NOMO-1 treated with DMSO at 0.1 percent for 48 hours (cell line): ENCODE results near the gene RBM17.
"Not testable (repeated sequence)": the region's sequence is repeated elsewhere in the genome, so short reads cannot be mapped to it uniquely, and the experiment has no call there.

Experiments
- DNase-seq: peaks from one replicate; lab custom pipeline; 2025; ENCODE audit not compliant: unreplicated experiment; lab: John Stamatoyannopoulos, UW

The RBM17 gene

DNA sequence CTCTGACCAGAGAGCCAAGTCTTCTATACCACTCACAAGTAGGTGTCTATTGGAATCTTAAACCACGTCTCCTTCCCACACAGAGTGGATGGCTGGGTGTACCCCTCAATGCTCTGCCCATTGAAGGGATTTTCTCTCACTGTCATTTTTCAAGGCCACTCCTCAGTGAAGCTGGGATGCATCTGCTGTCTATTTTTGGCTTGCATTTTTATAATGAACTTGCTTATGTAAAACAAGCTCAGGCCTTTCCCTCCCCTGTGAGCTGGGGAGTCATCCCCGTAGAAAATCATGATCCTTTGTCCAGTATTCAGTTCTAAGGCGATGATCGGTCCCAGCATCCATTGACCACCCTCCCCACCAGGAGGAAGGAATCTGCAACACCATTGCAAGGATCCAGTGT lies 9.8 kb upstream of the RBM17 start:
- no peak for DNase-seq

DNA sequence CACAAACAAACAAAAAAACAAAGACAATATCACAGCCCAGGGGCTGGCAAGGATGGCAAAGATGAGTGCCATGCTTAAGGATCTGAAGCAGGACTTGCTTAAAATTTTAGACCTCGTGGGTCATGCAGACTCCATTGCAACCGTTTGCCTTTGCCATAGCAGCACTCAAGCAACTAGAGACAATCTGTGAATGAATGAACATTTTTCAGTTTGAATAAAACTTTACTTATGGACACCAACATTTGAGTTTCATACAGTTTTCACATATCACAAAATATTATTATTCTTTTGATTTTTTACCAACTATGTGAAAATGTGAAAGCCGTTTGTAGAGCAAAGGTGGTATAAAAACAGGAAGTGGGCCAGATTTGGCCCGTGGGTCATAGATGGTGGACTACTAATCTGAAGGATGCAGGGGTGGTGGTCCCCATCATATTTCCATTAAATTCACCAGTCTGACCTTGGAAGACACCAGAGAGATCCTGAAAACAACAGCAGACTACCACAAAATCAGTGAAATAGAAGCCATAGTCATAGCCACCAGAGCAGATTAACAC lies 8.3 kb upstream of the RBM17 start:
- DNase-seq = no peak

DNA sequence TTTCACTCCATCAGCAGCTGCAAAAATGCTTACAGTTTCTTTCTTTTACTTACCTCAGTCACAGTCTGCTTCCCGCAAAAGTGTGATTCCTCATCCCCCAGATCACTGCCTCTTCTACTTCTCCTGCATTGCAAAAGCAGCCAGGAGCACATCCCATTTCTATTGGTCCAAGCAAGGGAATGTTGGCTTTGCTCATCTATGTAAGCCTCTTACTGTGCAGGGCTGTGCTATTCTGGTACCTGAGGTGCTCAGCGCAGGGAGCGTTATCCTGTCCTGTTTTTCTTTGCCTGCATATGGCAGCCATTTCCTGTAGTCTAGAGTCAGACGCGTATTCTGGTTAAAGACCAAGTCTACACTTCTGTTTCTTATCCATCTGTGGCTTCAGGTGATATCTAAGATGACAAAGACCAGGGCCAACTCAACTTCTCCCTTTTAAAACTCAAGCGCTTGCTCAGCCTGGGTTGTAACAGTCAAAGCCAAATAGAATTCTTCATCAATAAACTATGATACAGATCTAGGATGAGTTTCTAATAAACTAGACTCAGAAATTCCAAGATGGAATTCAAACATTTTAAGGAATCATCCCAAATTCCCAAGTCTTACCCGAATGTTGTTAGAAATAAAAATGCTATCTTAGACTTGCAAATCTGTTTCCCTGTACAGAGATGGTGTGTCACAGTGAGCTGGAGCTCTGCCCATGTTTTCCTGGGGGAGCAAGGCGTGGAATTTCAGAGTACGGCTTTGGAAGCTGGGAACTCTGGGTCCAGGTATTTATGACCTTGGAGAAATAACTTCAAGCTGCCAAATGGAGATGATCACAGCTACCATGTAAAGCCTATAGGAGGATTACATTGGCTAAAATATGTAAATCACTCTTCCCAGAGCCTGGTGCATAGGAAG lies 6.1 kb upstream of the RBM17 start:
- DNase-seq = no peak

DNA sequence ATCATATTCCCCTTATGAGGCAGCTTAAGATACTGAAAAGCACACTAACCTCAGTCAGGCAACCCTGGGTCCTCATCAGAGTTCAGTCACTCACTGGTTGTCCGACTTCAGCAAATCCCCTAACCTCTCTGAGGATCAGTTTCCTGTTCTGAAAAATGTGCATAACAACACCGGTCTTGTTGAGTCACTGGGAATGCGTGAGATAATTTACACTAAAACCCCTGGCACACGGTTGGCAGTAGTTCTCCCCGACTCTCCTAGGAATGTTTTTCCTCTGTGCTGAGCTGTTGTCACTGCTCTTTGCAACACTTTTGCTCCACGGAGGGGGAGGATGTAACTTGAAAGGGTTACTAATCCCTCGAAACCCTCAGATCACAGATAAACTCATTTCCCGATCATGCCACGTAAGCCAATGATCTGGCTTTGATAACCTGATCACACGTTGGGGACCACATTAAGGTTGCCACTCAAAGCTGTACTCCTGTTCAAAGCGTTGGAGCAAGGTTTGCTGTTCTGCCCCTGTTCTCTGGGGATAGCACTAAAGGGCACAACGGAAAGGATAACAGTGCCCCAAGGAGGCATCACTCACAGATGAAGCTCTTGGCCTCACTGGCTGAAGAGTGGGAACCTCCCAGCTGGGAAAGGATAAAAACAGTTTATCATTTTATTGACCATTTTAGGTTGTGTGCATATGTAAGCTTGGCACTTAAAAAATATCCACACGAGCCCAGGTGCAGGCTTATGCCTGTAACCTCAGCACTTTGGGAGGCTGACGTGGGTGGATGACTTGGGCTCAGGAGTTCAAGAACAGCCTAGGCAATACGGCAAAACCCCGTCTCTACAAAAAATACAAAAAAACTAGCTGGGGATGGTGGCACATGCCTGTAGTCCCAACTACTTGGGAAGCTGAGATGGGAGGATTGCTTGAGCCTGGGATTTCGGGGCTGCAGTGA lies 5.0 kb upstream of the RBM17 start:
- no peak for DNase-seq

GRCh38 chr10:6086375-6087233 lies 2.2 kb upstream of the RBM17 start:
- DNase-seq = peak; percentile 86

GRCh38 chr10:6089334-6090219 lies 743 bp downstream of the RBM17 start:
- peak; percentile 34 for DNase-seq

DNA sequence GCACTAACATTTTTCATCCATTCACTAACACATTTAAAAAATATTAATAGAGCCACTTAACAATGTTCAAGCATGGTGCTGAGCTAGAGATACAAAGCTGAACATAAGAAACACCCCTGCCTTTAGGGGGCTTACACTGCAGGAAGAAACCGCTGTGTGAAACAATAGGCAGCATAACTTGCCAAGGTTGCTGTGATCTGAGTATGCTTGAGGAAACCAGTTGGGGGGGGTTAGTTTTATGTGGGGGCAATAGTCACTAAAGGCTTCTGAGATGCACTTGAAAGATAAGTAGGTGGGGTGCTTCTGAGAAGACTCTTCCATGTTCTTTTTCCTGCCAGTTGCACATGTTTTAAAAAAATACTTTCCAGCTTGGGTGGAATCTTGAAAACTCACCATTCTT lies 2.8 kb downstream of the RBM17 start:
- no peak for DNase-seq

DNA sequence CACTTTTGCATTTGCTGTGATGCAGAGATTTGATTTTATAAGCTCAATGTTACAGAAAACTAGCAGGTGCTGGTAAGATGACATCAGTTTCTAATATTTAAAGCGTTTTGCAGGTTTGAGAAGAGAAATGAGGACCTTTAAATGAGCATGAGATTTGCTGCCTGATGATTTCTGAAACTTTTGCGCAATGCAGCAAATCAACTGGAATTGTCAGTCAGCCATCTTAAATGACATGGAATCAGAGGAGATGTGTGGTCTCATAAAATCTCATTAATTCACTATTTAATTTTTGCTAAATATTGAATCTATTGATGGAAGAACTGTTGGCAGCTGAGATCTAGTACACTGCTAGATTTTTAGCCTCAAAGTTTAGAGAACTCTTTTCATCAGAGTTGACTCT lies 3.9 kb downstream of the RBM17 start:
- DNase-seq = no peak

DNA sequence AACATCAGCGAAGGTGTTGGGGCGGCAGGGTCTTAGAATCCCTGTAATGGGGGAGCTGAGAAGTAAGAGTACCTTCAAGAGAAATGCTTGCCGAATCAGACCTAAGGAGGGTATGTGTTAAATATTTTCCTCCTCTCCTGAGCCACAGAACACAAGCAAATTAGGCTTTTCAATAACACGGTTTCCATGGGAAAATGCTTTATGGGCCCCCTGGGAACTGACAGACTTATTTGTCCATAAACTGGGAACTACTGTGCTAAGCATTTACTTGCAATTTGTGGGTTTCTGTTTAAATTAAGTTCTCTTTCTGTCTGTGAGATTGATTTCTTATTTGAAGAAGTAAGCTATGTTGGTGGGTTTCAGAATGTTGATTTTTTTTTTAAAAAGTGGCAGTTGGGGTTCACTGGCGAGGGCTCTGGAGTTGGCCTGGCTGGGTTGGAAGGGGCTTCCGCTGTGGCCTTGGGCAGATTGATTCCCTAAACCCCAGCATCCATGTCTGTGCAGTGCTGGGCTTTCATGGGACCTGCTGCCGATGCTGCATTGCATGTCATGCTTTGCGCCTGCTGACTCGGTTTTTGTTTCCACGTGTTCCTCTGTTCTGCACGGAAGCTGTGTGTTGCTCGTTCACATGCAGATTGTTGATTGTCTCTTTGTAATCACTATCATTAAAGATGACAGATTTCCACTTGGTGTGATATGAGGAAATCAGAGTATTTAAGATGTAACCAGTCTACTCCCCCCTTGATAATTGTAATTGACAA lies 7.2 kb downstream of the RBM17 start:
- DNase-seq = no peak

DNA sequence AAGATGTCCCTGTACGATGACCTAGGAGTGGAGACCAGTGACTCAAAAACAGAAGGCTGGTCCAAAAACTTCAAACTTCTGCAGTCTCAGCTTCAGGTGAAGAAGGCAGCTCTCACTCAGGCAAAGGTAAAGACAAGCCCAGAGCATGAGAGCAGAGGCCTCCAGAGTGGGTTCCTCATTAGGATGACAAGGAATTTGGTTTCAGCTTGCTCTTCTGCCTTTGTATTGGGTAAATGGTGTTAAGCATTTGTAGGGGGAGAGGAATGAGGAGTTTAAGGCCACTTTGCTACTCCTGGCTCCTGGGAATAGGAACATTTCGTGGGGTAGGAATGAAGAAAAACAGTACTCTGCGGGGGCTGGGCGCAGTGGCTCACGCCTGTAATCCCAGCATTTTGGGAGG lies 8.2 kb downstream of the RBM17 start:
- DNase-seq = no peak

GRCh38 chr10:6098156-6098555 lies 9.3 kb downstream of the RBM17 start:
- no peak for DNase-seq

- no peak for DNase-seq
These were observed 11.5 kb downstream of the RBM17 start for GRCh38 chr10:6100370-6100769.

GRCh38 chr10:6101181-6101580 lies 12.3 kb downstream of the RBM17 start:
- no peak for DNase-seq

DNA sequence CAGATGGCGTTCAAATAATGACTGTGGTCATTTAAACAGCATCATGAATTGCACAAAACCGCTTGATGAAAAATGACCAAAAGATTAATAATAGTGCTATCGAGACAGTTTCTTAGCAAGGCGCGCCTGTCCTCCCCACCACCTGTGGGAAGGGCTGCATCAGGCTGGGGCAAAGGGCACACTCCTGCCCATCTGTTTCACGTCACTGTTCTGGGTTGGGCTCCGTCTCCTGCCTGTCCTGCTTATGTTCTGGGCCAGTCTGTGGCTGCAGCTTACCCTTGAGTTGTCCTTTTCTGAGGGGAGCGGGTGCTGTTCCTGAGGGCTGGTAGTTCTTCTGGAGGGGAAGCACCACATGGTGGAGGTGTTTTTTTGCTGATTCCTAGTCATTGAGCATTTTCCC lies 13.3 kb downstream of the RBM17 start:
- no peak for DNase-seq

GRCh38 chr10:6103591-6103990 lies 14.8 kb downstream of the RBM17 start:
- DNase-seq = no peak

DNA sequence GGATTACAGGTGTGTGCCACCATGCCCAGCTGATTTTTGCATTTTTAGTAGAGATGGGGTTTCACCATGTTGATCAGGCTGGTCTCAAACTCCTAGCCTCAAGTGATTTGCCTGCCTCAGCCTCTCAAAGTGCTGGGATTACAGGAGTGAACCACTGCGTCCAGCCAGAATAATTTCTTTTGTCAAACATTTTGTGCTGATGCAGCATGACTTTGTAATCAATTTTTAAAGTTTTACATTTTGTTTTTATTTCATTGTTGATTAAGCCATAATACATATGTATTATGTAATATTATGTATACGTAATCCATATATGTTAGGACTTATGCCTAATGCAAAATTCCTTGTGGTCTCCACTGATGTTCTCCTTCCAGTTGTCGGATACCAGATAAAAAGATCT lies 18.8 kb downstream of the RBM17 start:
- not testable (repeated sequence) for DNase-seq

- DNase-seq = no peak
These were observed 19.2 kb downstream of the RBM17 start for GRCh38 chr10:6108072-6108471.

DNA sequence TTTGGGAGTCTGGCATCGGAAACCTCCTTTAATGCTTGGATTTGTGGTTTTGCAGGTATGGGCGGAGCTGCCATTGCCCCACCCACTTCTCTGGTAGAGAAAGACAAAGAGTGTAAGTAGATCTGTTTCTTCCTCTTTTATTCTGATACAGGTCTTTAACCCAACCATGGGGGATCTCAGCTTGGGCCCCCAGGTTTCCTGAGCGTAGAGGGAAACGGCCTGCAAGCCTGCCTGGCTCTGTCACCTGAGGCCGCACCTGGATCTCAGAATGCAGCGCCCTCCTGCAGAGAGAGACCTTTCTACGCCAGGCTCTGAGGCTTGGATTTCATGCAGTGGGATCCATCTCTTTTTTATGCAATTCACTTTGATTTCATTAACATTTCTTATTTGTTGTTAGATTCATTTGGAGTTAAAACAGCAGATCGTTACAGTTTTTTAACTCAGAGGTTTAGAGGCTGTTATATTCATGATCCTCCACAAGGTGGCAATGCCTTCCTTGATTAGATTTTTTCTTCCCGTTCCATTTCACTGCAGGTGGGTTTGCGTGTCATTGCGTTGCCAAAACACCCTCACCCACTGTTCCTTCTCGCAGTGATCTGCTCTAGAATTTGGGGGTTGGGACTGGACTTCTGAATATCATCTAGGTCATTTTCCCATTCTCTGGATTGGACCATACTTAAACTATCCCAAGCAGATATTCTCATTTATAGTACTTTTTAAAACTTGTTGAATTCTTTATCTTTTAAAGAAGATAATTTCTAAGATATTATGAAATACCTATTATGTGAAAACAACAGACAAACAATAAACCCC lies 20.0 kb downstream of the RBM17 start:
- DNase-seq = peak; percentile 50
